A549 treated with GW870086 at 1 μM for 4 hours (cell line): ENCODE data around the gene DEF6. TPM values are rescaled to one million over a fixed set of nuclear protein-coding genes. Genes with fewer than 3 reads are reported as not detected.

Experiments
- total RNA-seq: library from RNA; stranded (reverse); fragments of 200-300 nt; extraction: Qiagen RNA extraction; gene quantifications from 5 replicates; pipeline ENCODE4 v1.2.3, GENCODE V29; 2022; ENCODE audit warnings: low read depth

DEF6 gene, protein sequence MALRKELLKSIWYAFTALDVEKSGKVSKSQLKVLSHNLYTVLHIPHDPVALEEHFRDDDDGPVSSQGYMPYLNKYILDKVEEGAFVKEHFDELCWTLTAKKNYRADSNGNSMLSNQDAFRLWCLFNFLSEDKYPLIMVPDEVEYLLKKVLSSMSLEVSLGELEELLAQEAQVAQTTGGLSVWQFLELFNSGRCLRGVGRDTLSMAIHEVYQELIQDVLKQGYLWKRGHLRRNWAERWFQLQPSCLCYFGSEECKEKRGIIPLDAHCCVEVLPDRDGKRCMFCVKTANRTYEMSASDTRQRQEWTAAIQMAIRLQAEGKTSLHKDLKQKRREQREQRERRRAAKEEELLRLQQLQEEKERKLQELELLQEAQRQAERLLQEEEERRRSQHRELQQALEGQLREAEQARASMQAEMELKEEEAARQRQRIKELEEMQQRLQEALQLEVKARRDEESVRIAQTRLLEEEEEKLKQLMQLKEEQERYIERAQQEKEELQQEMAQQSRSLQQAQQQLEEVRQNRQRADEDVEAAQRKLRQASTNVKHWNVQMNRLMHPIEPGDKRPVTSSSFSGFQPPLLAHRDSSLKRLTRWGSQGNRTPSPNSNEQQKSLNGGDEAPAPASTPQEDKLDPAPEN
- 0.06 TPM in 1 of 5 replicates, not detected in the others for total RNA-seq

DNA sequence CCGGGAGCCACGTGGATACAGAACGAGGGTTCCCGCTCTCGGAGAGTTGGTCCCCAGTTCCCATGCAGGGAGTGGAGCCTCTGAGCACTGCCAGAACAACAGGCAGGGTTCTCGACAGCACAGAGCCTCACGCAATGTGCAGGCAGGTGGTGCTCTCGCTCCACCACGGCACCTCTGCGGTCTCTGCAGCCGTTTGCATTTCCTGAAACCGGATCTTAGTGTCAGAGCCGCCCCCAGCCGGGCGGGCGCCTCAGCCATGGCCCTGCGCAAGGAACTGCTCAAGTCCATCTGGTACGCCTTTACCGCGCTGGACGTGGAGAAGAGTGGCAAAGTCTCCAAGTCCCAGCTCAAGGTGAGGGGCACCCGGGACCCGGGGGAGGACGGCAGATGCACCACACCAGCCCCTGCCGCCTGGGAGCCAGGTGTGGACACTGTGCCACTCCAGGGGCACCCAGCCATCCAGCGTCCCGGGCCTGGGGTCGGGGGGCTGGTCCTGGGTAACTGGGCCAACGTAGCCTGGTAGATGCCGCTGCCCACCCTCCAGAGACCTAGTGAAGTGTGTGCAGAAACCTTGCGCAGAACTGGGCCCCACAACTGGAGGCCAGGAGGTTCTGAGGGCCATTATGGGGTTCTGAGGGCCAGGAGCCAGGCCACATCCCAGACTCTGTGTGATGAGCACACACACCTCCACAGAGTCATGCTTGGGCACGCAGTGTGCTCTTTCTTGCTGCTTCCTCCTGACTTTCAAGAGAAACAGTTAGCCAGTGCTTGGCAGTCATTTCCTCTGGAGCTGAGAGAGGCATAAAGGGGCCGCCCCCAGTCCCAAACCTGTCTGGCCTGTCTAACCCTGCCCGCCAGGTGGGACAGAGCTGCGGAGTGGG, at the start of gene DEF6:
DEF6 (plus strand) TSS at position 218 of the 881 bp plus-strand sequence; CDS start at position 257, 39 bp downstream.

DNA sequence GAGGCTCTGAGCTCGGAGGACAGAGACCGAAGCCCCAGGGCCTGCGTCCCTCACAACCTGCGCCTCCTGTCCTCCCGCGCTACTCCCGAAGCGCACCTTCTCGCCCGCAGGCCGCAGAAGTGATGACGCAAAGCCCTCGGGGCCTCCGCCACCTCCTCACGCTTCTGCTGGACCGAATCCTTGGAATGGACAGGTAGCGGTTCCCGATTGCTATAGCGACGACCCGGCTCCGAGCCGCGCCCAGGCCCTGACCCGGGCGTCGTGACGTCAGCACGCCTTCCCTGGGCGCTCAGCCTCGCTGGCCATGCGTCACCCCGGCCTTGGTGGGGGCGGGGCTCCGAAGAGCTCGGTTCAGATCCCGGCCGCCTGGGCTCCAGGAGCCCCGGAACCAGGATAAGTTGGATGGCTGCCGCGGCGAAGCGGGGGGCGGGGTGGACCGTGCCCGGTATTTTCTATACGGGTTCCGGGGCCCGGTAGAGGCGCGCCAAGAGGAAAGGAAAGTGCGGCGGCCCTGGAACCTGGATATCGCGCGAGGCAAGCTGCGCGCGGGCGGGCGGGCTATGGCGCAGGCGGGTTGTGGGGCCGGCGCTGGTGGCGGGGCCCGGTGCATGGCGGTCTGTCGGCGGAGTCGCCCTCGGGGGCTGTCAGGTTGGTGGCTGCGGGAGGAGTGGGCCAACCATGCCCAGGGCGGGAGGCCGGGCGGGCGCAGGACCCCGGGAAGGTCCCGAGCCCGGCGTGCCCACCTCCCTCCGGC, 38.2 kb upstream of the DEF6 start, which contains the start of gene ZNF76:
ZNF76 (plus strand) TSS at position 542 of the 754 bp plus-strand sequence. CDS start 21,417 bp downstream, outside the sequence.

DNA sequence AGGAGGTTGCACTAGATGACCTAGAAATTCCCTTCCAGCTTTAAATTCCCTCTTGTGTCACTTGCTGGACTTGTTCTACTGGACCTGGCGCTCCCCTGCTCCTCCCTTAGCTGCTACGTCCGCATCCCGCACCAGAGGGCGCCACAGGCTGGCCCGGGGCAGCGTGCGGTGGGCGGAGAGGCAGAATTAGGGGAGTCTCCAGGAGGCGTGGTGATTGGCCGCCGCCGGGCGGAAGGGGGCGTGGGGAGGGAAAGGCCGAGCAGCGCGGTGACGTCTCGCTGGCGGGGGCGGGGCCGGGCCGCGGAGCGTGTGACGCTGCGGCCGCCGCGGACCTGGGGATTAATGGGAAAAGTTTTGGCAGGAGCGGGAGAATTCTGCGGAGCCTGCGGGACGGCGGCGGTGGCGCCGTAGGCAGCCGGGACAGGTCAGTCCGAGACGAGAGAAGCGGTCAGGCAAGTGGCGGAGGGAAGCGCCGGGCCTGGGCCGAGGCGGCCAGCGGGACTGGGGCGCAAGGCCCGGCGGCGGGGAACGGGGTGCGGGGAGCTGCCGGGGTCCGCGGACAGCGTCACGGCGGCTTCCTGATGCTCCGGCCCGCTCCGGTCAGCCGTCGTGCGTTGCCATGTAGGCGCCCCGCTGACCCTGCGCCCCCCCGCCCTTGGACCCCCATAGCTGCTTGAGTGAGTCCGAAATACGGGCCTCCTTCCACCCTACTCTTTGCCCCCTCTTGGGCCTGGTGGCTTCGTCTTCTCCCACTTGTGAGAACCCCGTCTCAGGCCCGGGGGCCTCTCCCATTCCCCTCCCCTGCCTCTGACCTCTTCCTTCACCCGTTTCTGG, 44.9 kb downstream of the DEF6 start, which contains the start of gene PPARD:
PPARD (plus strand) TSS at position 301 of the 834 bp plus-strand sequence. CDS start 68,530 bp downstream, outside the sequence.

Other genes starting within 250 kb of the DEF6 start
- gene TCP11, start 156.5 kb upstream of the DEF6 start, total RNA-seq: not detected in 5 replicates
- 0.02 to 0.07 TPM (median 0.06 TPM) in 5 replicates for gene SCUBE3, start 83.9 kb upstream of the DEF6 start, total RNA-seq
- gene ZNF76, start 38.1 kb upstream of the DEF6 start, total RNA-seq: 7.6 to 9.6 TPM (median 9.1 TPM) in 5 replicates
- gene PPARD, start 44.7 kb downstream of the DEF6 start, total RNA-seq: 5.1 to 6.6 TPM (median 5.8 TPM) in 5 replicates
- gene FANCE, start 154.5 kb downstream of the DEF6 start, total RNA-seq: 2.6 to 3.8 TPM (median 3.2 TPM) in 5 replicates
- 1,499 to 1,536 TPM (median 1,517 TPM) in 5 replicates for gene RPL10A, start 170.6 kb downstream of the DEF6 start, total RNA-seq
- 5.0 to 7.6 TPM (median 6.7 TPM) in 5 replicates for gene TEAD3, start 199.3 kb downstream of the DEF6 start, total RNA-seq
- not detected in 5 replicates for gene TULP1, start 215.1 kb downstream of the DEF6 start, total RNA-seq